Hepatocyte (in vitro differentiated cells): ENCODE measurements around the gene SNX5. TPM values are rescaled to one million over a fixed set of nuclear protein-coding genes. Genes with fewer than 3 reads are reported as not detected.

Source experiments
- DNase-seq: peaks from one replicate; pipeline ENCODE4 v3.0.0-alpha.2; 2016; ENCODE audit warnings: low spot score
- H2AFZ ChIP-seq: fragments of 200-600 bp; sonication (generic); 2 replicates; pipeline ENCODE4 v1.6.0; 2016; ENCODE audit warnings: antibody characterized with exemption, mild to moderate bottlenecking
- H3K27ac ChIP-seq: fragments of 200-600 bp; sonication (generic); 2 replicates; pipeline ENCODE4 v1.5.1; 2016; ENCODE audit warnings: mild to moderate bottlenecking
- H3K27me3 ChIP-seq: fragments of 200-600 bp; sonication (generic); 2 replicates; pipeline ENCODE4 v1.6.1; 2016
- H3K36me3 ChIP-seq: fragments of 200-600 bp; sonication (generic); replicated peaks from 2 replicates; pipeline ENCODE4 v1.5.1; 2016; ENCODE audit warnings: low read depth; ENCODE audit not compliant: insufficient read depth
- H3K4me1 ChIP-seq: fragments of 200-600 bp; sonication (generic); 2 replicates; pipeline ENCODE4 v1.5.1; 2016; ENCODE audit warnings: mild to moderate bottlenecking, moderate library complexity; ENCODE audit not compliant: insufficient read depth
- H3K4me2 ChIP-seq: fragments of 200-600 bp; sonication (generic); 2 replicates; pipeline ENCODE4 v1.6.0; 2016
- H3K4me3 ChIP-seq: fragments of 200-600 bp; sonication (generic); 2 replicates; pipeline ENCODE4 v1.5.1; 2016; ENCODE audit warnings: mild to moderate bottlenecking
- H3K79me2 ChIP-seq: fragments of 200-600 bp; sonication (generic); 2 replicates; pipeline ENCODE4 v1.6.0; 2017; ENCODE audit warnings: mild to moderate bottlenecking
- H3K9me2 ChIP-seq: fragments of 200-600 bp; sonication (generic); replicated peaks from 2 replicates; pipeline ENCODE4 v1.6.0; 2017; ENCODE audit warnings: mild to moderate bottlenecking; ENCODE audit not compliant: insufficient read depth
- H3K9me3 ChIP-seq: fragments of 200-600 bp; sonication (generic); 2 replicates; pipeline ENCODE4 v1.5.1; 2016; ENCODE audit warnings: low read depth, mild to moderate bottlenecking
- H4K20me1 ChIP-seq: fragments of 200-600 bp; sonication (generic); 2 replicates; pipeline ENCODE4 v1.6.0; 2016; ENCODE audit warnings: mild to moderate bottlenecking; ENCODE audit not compliant: insufficient read depth, poor library complexity, severe bottlenecking
- EZH2 ChIP-seq: fragments of 200-600 bp; sonication (generic); IDR thresholded peaks from 2 replicates; pipeline ENCODE4 v1.6.1; 2016; ENCODE audit warnings: antibody characterized with exemption, mild to moderate bottlenecking, borderline replicate concordance
- EZH2phosphoT487 ChIP-seq: fragments of 200-600 bp; sonication (generic); IDR thresholded peaks from one replicate; pipeline ENCODE4 v1.6.1; 2018; ENCODE audit warnings: antibody characterized with exemption, mild to moderate bottlenecking, low read depth, moderate library complexity; ENCODE audit not compliant: unreplicated experiment, severe bottlenecking
- WGBS: methylation state at CpG from one replicate; pipeline ENCODE4 v1.1.6; 2016; ENCODE audit warnings: low lambda C conversion rate; ENCODE audit errors: missing lambda C conversion rate; 5-methylcytosine and 5-hydroxymethylcytosine counted together
- polyA plus RNA-seq: library from polyadenylated mRNA; unstranded; fragments of >200 nt; fragmentation: Nextera tagmentation; extraction: Ambion mirVana; gene quantifications from 2 replicates; pipeline ENCODE4 v1.2.1, GENCODE V29; 2016
- total RNA-seq: library from RNA; depleted of rRNA; stranded (reverse); fragments of >200 nt; gene quantifications from 2 replicates; pipeline ENCODE4 v1.2.3, GENCODE V29; 2014
- TF ChIP-seq, protein P1 (sequence below): fragments of 200-600 bp; sonication (generic); IDR thresholded peaks from 2 replicates; pipeline ENCODE4 v1.5.1; 2016; ENCODE audit warnings: antibody characterized with exemption, mild to moderate bottlenecking; ENCODE audit not compliant: poor library complexity

Gene SNX5
- total and polyA plus RNA-seq, 2 experiments from 2014 or later: 74.9 to 190 TPM

- Histone ChIP-seq H3K4me3 (no peak overlapping the region), H3K27me3 (no peaks in the 10 kb centered on the region), H3K79me2 (no peaks in the 10 kb centered on the region), H2AFZ (no peak overlapping the region), H3K27ac (no peak overlapping the region), H3K4me2 (no peak overlapping the region), H3K9me3 (no peaks in the 10 kb centered on the region), H3K36me3 (no peaks in the 10 kb centered on the region), H3K4me1 (peaks cover 5% of the 10 kb centered on the region), H3K9me2 (no peaks in the 10 kb centered on the region), H4K20me1 (no peaks in the 10 kb centered on the region)
- 97% methylated on average over 4 of the region's 4 CpGs for WGBS
- TF ChIP-seq, protein P1, sequence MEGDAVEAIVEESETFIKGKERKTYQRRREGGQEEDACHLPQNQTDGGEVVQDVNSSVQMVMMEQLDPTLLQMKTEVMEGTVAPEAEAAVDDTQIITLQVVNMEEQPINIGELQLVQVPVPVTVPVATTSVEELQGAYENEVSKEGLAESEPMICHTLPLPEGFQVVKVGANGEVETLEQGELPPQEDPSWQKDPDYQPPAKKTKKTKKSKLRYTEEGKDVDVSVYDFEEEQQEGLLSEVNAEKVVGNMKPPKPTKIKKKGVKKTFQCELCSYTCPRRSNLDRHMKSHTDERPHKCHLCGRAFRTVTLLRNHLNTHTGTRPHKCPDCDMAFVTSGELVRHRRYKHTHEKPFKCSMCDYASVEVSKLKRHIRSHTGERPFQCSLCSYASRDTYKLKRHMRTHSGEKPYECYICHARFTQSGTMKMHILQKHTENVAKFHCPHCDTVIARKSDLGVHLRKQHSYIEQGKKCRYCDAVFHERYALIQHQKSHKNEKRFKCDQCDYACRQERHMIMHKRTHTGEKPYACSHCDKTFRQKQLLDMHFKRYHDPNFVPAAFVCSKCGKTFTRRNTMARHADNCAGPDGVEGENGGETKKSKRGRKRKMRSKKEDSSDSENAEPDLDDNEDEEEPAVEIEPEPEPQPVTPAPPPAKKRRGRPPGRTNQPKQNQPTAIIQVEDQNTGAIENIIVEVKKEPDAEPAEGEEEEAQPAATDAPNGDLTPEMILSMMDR: no peak
- no peak for TF ChIP-seq EZH2
- TF ChIP-seq EZH2phosphoT487: no peak
- DNase-seq: no peak
Observed at GRCh38 chr20:17914957-17915356, 53.6 kb downstream of the SNX5 start.

GRCh38 chr20:17912916-17913315 is 55.7 kb downstream of the SNX5 start:
- Histone ChIP-seq H3K27me3 (no peaks in the 10 kb centered on the region), H3K27ac (no peak overlapping the region), H3K4me2 (no peak overlapping the region), H3K9me3 (no peaks in the 10 kb centered on the region), H3K4me1 (peaks cover 5% of the 10 kb centered on the region), H3K79me2 (no peaks in the 10 kb centered on the region), H4K20me1 (no peaks in the 10 kb centered on the region), H3K36me3 (no peaks in the 10 kb centered on the region), H2AFZ (no peak overlapping the region), H3K4me3 (no peak overlapping the region), H3K9me2 (no peaks in the 10 kb centered on the region)
- no peak for DNase-seq
- WGBS: 62% methylated on average over 2 of the region's 2 CpGs
- TF ChIP-seq, protein P1: no peak
- TF ChIP-seq EZH2 (no peak), EZH2phosphoT487 (no peak)

GRCh38 chr20:17911927-17912326 is 56.7 kb downstream of the SNX5 start:
- TF ChIP-seq EZH2: no peak
- TF ChIP-seq EZH2phosphoT487: no peak
- TF ChIP-seq, protein P1: no peak
- Histone ChIP-seq H3K36me3 (no peaks in the 10 kb centered on the region), H3K4me2 (no peak overlapping the region), H3K9me3 (no peaks in the 10 kb centered on the region), H3K4me1 (no peaks in the 10 kb centered on the region), H2AFZ (no peak overlapping the region), H3K79me2 (no peaks in the 10 kb centered on the region), H3K27ac (no peak overlapping the region), H4K20me1 (no peaks in the 10 kb centered on the region), H3K27me3 (no peaks in the 10 kb centered on the region), H3K4me3 (no peak overlapping the region), H3K9me2 (no peaks in the 10 kb centered on the region)
- no peak for DNase-seq
- WGBS: 96% methylated on average over 4 of the region's 4 CpGs

DNA sequence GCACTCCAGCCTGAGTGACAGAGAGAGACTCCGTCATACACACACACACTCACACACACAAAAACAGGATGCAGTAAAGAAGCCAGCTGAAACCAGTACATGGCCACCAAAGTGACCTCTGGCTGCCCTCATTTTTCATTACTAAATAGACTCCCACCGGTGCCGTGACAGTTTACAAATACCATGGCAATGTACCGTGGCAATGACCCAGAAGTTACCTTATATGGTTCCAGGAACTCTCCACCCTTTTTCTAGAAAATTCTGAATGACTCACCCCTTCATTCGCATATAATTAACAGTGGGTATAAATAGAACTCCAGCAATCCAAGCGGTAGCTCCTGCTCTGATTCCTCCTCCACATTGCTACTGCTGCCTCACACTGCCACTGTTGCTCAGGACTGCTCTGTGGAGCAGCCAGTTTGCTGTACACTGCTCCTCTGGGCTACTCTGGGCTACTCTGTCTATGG is 57.7 kb downstream of the SNX5 start:
- no peaks in the 10 kb centered on the region for H3K9me2 ChIP-seq
- no peak overlapping the region for H2AFZ ChIP-seq
- no peaks in the 10 kb centered on the region for H3K79me2 ChIP-seq
- no peaks in the 10 kb centered on the region for H3K36me3 ChIP-seq
- H3K4me3 ChIP-seq: no peak overlapping the region
- H3K9me3 ChIP-seq: no peaks in the 10 kb centered on the region
- H3K4me1 ChIP-seq: no peaks in the 10 kb centered on the region
- TF ChIP-seq EZH2phosphoT487 (no peak), EZH2 (no peak)
- TF ChIP-seq, protein P1: no peak
- peak; percentile 55 for DNase-seq
- H4K20me1 ChIP-seq: no peaks in the 10 kb centered on the region
- no peak overlapping the region for H3K4me2 ChIP-seq
- H3K27me3 ChIP-seq: no peaks in the 10 kb centered on the region
- H3K27ac ChIP-seq: peak overlapping the region; percentile 9
- WGBS: 73% methylated on average over 6 of the region's 6 CpGs
